Hematopoietic multipotent progenitor cell treated with erythropoietin and hydrocortisone succinate and interleukin-3 and kit ligand, for 6 days (in vitro differentiated cells): ENCODE measurements around the gene SPRR2A.
"Not testable (repeated sequence)": the region's sequence is repeated elsewhere in the genome, so short reads cannot be mapped to it uniquely, and the experiment has no call there.

Experiments
- DNase-seq: peaks from one replicate; pipeline ENCODE4 v3.0.0-alpha.2; 2015

Gene SPRR2A

DNA sequence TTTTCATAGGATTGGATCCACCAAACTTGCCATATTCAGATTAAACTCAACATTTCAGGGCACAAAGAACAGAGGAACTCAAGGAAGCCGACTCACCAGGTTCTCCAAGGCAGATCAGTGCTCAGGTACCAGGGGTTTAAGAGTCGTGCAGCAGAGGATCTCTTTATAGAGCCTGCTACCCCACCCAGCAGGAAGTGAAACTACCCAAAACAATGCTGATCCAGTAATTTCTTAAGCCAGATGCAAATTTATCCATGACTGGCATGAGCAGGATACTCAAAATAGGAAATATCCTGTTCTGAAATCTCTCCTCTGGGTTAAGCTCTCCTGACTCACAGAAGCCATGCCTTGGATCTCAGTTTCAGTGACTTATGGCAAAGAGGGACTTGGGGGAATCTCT, at the start of gene SPRR2A:
Gene SPRR2A, minus strand, starts transcription at position 138 of the 400 bp plus-strand sequence. CDS start 777 bp downstream, outside the sequence.
- no peak for DNase-seq

DNA sequence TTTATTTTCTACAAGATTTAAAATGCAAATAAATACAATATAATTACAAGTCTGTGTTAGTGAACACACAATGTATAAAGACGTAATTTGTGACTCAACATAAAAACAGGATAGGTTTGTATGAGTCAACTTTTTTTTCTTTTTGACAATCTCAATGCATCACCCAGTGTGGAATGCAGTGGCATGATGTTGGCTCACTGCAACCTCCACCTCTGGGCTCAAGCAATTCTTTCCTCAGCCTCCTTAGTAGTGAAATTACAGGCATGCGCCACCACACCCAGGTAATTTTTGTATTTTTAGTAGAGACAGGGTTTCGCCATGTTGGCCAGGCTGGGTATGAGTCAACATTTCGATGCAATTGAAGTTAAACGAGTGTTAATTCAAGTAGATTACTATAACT, 42.9 kb upstream of the SPRR2A start:
- DNase-seq, result no peak

DNA sequence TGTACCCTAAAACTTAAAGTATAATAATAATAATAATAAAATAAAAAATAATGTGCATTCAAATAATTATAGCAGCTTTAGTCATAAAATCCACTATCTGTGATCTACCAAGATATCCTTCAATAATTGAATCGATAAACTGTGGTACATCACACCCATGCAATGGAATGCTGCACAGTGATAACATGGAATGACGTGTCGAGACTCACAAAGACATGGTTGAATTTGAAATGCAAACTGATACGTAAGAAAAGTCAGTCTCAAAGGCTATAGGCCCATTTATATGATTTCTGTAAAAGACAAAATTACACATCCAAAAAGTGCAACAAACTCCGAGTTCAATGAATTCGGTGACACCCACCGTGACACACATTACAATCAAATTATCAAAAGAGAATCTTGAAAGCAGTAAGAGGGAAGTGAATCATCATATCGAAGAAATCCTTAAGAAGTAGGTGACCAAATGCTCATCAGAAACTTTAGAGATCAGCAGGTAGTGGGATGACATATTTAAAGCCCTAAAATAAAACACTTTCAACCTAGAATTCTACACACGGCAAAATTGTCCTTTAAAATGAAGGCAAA, 42.2 kb upstream of the SPRR2A start:
- no peak for DNase-seq

DNA sequence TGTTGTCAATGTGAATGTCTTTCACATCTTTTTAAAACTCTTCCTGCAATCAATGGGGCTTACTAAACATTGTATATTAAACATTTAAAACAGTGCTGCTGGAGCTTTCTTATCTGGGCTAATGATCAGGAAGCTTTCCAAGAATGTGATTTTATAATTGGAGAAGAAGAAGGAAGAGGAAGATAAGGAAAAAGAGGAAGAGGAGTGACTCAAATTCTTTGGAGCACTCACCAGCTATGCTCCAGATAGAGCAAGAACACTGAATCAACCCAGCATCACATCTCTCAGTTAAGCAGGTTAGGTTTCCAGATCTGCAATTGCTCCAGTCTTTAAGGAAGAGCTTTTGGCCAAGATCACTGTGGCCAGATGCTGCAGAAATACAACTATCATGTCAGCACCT, 38.5 kb upstream of the SPRR2A start:
- no peak for DNase-seq

DNA sequence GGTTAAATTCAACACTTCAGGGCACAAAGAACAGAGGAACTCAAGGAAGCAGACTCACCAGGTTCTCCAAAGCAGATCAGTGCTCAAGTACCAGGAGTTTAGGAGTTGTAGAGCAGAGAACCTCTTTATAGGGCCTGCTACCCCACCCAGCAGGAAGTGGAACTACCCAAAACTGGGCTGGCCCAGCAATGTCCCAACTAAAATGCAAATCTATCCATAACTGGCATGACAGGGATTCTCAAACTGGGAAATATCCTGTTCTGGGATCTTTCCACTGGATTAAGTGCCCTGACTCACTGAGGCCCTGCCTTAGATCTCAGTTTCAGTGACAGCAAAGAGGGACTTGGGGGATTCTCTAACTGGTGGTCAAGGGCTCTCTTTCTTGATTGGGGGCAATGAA, 37.1 kb upstream of the SPRR2A start, which contains the start of gene SPRR2E:
Gene SPRR2E, minus strand, starts transcription at position 101 of the 400 bp plus-strand sequence. CDS start 775 bp downstream, outside the sequence.
- DNase-seq, result no peak

DNA sequence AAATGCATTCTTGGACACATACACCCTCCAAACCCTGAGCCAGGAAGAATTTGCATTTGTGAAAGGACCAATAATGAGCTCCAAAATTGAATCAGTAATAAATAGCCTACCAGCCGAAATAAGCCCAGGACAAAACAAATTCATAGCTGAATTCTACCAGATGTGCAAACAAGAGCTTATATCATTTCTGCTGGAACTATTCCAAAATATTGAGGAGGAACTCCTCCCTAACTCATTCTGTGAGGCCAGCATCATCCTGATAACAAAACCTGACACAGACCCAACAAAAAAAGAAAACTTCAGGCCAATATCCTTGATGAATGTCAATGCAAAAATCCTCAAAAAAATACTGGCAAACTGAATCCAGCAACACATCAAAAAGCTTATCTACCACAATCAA, 30.3 kb upstream of the SPRR2A start:
- DNase-seq, result peak; percentile 69

DNA sequence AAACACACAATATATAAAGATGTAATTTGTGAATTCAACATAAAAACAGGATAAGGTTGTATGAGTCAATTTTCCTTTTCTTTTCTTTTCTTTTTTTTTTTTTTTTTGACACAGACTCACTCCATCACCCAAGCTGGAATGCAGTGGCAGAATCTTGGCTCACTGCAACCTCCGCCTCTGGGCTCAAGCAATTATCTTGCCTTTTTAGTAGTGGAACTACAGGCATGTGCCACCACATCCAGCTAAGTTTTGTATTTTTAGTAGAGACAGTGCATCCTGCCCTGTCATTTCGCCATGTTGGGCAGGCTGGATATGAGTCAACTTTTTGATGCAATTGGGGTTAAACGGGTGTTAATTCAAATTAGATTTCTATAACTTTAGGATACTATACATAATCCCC, 24.4 kb upstream of the SPRR2A start:
- DNase-seq, result no peak

DNA sequence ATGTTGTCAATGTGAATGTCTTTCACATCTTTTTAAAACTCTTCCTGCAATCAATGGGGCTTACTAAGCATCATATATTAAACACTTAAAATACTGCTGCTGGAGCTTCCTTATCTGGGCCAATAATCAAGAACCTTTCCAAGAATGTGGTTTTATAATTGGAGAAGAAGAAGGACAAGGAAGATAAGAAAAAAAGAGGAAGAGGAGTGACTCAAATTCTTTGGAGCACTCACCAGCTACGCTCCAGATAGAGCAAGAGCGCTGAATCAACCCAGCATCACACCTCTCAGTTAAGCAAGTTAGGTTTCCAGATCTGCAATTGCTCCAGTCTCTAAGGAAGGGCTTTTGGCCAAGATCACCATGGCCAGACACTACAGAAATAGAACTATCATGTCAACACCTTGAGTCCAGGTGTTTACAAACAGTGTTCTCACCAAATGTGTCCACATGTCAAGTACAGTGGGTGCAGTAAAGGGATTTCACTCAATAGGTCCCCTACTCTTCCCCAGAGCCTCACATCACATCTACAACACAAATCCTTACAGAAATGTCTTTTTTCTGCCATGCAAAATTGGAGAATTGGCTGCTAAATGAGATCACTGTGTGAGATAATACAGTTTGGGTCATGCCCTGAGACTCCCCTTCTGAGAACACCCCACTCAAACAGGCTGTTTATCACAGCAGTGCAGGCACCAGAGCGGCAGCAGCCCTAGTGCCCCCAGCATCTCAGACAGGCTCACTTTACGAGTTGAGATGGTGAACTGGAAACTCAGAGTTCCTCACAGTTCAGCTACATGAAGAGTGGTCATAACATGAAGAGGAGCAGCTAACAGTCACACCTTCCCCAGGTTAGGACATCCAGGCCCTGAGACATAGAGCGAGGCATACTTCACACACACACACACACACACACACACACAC, 15.8 kb upstream of the SPRR2A start:
- DNase-seq, result peak; percentile 21

DNA sequence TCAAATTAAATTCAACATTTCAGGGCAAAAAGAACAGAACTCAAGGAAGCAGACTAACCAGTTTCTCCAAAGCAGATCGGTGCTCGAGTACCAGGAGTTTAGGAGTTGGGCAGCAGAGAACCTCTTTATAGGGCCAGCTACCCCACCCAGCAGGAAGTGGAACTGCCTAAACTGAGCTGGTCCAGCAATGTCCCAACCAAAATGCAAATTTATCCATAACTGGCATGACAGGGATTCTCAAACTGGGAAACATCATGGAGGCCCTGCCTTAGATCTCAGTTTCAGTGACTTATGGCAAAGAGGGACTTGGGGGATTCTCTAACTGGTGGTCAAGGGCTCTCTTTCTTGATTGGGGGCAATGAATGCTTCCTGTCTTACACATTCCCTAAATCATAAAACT, 14.2 kb upstream of the SPRR2A start, which contains the start of gene SPRR2B:
Gene SPRR2B, minus strand, starts transcription at position 101 of the 400 bp plus-strand sequence. CDS start 772 bp downstream, outside the sequence.
- DNase-seq, result no peak

DNA sequence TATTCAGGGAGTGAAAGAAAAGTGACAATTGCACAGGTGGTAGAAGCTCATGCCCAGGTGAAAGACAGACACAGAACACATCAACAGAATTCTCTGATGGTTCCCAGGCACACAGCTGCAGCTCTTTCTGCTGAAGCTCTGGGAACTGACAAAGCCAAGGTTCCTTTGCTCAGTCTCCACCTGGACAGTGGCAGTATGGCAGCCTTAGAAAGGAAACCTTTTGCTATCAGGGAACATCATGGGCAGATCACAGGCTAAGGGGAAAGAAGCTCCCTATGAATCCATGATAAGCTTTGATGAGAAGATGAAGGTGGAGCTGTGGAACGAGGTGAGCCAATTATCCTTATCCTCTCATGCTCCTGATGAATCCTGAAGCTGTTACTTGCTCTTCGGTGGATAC, 12.9 kb upstream of the SPRR2A start:
- no peak for DNase-seq

DNA sequence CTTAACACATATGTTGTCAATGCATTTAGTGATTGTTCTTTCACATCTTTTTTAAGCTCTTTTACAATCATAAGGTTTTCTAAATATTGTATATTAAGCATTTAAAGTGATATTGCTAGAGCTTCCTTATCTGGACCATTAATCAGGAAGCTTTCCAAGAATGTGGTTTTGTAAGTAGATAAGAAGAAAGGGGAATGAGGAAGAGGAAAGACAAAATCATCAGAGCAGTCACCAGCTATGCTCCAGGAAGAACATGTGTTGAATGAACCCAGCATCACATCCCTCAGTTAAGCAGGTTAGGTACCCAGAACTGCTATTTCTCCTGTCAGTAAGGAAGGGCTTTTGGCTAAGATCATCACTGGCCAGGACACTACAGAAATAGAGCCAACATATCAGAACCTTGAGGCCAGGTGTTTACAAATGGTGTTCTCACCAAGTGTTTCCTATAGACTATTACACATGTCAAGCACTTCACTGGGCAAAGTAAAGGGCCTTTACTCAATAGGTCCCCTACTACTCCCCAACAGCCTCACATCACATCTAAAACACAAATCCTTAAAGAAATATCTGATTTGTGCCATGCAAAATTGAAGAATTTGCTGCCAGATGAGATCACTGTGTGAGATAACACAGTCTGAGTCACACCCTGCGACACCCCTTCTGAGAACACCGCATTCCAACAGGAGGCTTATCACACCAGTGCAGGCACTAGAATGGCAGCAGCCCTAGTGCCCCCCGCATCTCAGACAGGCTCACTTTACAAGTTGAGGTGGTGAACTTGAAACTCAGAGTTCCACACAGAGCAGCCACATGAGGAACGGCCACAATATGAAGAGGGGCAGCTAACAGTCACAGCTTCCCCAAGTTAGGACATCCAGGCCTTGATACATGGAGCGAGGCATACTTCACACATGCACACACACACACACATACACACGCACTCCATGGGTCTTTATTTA, 1.8 kb upstream of the SPRR2A start:
- peak; percentile 91 for DNase-seq

DNA sequence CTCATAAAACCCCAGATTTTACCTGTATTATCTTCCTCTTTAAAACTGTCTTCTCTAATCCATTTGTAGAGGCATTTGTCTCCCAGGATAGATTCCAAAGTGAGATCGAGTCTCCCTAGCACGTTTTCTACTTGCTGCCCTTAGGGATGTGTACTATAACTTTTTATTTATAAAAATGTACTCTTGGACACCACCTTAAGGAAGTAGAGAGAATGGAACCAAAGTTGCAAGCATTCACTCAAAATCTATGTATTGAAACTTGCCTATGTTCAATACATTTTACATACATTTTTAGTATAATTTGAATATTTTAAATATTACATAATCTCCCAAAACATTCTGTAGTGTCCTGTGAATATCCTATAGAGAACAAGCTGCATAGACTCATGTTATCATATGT, 842 bp upstream of the SPRR2A start:
- DNase-seq, result peak; percentile 23

DNA sequence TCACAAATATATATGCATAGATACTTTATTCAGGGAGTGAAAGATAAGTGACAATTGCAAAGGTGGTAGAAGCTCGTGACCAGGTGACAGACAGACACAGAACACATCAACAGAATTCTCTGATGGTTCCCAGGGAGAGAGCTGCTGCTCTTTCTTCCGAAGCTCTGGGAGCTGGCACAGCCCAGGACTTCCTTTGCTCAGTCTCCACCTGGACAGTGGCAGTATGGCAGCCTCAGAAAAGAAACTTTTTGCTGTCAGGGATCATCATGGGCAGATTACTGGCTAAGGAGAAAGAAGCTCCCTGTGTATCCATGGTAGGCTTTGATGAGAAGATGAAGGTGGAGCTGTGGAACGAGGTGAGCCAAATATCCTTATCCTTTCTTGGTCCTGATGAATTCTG, 1.2 kb downstream of the SPRR2A start:
- DNase-seq, result not testable (repeated sequence)

DNA sequence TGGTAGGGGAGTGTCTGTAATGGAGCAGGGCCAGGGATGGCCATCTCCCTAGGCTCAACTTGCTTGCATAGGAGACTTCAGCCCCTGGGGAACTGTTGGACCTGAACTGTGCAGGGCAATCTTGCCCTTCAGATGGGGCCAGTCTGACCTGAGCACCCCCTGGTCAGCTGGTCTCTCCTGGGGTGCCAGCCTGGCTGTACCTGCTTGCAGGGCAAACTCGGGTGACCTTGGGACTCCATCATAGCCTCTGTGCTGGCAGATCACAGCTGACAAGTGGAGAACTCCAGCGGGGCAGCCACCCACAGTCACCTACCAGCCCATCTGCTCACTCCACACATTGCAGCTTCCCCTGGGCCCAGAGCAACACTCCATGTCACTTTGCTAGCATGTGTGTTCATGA, 8.1 kb downstream of the SPRR2A start:
- DNase-seq, result no peak

DNA sequence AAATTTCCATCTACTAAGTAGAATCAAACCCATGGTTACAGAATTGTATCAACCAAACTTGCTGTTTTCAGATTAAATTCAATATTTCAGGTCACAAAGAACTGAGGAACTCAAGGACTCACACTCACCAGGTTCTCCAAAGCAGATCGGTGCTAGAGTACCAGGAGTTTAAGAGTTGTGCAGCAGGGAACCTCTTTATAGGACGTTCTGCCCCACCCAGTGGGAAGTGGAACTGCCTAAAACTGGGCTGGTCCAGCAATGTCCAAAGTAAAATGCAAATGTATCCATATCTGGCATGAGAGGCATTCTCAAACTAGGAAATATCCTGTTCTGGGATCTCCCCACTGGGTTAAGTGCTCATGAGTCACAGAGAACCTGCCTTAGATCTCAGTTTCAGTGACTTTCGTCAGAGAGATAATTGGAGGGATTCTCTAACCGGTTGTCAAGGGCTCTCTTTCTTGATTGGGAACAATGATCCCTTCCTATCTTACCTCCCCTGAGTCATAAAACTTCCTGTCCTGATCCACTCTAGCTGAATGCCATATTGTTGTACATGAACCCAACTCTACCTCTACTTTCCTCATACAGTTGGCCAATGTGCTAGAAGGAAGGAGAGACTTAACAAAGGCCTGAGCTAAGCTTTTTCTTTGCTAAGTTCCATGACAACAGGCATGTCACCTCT, 16.2 kb downstream of the SPRR2A start, which contains the start of gene SPRR2D:
Gene SPRR2D, minus strand, starts transcription at position 171 of the 682 bp plus-strand sequence. CDS start 774 bp downstream, outside the sequence.
- no peak for DNase-seq

DNA sequence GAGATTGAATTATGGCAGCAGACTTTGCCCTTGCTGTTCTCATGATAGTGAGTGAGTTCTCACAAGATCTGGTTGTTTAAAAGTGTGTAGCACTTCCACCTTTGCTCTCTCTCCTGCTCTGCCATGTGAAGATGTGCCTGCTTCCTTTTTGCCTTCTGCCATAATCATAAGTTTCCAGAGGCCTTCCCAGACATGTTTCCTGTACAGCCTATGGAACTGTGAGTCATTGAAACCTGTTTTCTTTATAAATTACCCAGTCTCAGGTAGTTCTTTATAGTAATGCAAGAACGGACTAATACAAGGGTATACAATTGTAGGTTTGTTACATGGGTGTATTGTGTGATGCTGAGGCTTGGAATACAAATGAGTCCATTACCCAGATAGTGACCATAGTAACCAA, 22.1 kb downstream of the SPRR2A start:
- DNase-seq, result no peak

DNA sequence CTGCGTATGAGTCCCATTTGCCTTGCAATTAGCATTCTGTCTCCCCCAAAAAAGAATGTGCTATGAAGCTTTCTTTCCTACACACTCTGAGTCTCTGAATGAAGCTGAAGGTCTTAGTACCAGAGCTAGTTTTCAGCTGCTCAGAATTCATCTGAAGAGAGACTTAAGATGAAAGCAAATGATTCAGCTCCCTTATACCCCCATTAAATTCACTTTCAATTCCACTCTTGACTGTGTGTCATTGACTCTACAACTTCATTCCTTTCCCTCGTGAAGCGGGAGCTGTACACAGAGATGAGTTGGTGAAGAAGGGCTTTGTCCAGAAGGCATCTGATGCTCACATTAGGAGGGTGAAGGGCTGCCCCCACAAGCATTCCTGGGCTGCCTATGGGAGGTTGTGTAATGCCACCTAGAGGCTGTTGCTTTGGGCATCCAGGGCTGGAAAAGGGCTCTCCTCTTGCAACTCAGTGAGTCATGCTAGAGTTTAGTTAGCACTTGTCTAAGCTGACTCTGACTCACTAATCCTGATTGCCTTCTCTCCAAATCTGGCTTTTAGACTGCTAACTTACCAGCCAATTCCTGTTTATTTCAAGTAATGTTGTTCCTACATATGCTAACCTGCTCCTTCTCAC, 24.5 kb downstream of the SPRR2A start:
- DNase-seq, result peak; percentile 46

DNA sequence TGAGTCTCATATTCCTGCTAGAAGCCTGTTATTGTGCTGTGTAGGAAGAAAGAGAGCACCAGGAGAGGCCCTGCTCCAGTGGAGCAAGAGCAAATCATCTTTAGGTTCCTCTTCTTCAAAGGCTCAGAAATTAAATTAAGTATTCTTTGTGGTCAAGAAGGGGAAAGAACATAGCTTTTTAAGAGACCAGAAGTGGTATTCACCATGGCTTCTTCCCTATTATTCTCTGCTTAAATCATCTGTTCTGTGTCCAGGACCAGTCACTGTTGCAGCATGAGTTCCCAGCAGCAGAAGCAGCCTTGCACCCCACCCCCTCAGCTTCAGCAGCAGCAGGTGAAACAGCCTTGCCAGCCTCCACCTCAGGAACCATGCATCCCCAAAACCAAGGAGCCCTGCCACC, 25.2 kb downstream of the SPRR2A start:
- no peak for DNase-seq

DNA sequence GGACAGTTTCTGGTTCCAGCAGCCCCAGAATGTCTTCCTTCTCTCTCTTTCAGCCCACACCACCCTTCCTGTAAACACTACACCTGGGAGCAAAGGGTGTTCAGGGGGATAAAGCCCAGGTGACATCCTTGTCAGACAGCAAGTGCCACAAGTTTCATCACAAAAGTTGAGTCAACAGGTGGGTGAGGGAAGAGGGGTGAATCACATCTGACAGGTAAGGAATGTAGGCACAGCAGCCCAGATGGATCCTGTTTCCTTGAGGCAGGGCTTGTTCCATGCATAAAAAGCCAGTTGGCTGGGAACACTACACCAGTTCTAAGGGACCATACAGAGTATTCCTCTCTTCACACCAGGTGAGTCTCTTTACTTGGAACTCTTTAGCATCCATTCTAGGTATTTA, 26.4 kb downstream of the SPRR2A start, which contains the start of gene SPRR1B:
Gene SPRR1B, plus strand, starts transcription at position 309 of the 400 bp plus-strand sequence. CDS start 1,143 bp downstream, outside the sequence.
- no peak for DNase-seq

DNA sequence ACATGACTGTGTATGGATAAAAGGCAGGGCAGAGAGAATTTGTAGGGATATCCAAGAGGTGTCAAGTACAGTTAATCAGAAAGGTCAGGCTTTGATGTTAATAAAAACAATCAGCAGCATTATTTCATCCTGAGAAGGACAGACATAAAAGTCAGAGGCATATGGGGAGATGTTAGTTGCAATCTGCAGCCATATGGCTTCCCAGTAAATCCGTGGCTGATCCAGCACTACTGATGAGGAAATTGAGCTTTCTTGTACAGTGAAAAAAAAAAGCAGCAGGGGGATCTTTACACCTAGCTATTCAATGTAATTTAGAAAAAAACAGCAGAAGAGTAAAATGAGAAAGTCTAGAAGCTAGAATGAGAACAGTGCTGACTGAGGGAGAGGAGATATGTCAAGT, 28.5 kb downstream of the SPRR2A start:
- no peak for DNase-seq

DNA sequence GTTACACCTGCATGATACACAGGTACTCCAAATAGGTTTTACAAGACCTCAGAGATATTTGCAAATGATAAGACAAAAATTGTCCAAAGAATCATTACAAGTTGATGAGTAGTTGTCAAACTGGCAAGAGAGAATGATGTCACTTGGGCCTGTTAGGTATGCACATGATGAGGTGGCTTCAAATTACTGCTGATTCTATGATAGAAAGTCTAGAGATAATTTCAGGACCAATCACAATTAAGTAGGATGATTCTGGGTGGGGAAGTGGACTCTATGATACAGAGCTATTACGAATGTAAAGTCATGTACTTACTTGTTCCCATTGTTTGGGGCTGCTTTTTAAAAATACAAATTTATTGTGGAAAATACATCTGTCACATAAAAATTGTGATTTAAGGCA, 31.5 kb downstream of the SPRR2A start:
- DNase-seq, result no peak
